Osteocyte (in vitro differentiated cells): ENCODE data around the gene SLC2A2. TPM values are rescaled to one million over a fixed set of nuclear protein-coding genes. Genes with fewer than 3 reads are reported as not detected.

Source experiments
- DNase-seq: peaks from one replicate; pipeline ENCODE4 v3.0.0; 2021; ENCODE audit warnings: mixed read lengths; ENCODE audit not compliant: unreplicated experiment; ENCODE audit errors: extremely low spot score
- H3K27ac Mint-ChIP-seq: one replicate; pipeline ENCODE4 v1.8.0; 2021; ENCODE audit warnings: mild to moderate bottlenecking, mixed read lengths; ENCODE audit not compliant: unreplicated experiment
- H3K27me3 Mint-ChIP-seq: one replicate; pipeline ENCODE4 v1.8.0; 2021; ENCODE audit warnings: mixed read lengths; ENCODE audit not compliant: unreplicated experiment
- H3K36me3 Mint-ChIP-seq: one replicate; pipeline ENCODE4 v1.8.0; 2021; ENCODE audit warnings: mixed read lengths; ENCODE audit not compliant: unreplicated experiment
- H3K4me1 Mint-ChIP-seq: one replicate; pipeline ENCODE4 v1.8.0; 2021; ENCODE audit warnings: mixed read lengths; ENCODE audit not compliant: unreplicated experiment
- H3K4me3 Mint-ChIP-seq: one replicate; pipeline ENCODE4 v1.8.0; 2021; ENCODE audit warnings: mild to moderate bottlenecking, moderate library complexity, mixed read lengths; ENCODE audit not compliant: unreplicated experiment
- H3K9me3 Mint-ChIP-seq: one replicate; pipeline ENCODE4 v1.8.0; 2021; ENCODE audit warnings: mixed read lengths; ENCODE audit not compliant: unreplicated experiment
- total RNA-seq: library from RNA; stranded (reverse); gene quantifications from 2 replicates; pipeline ENCODE4 v1.2.1, GENCODE V29; 2021
- TF ChIP-seq, protein P1 (sequence below): fragments of 200-600 bp; sonication (generic); IDR thresholded peaks from 2 replicates; pipeline ENCODE4 v1.5.0; 2021; ENCODE audit warnings: antibody characterized with exemption, mild to moderate bottlenecking, moderate library complexity

SLC2A2 gene
- total RNA-seq, 1 donor from 2014 or later, result not detected

DNA sequence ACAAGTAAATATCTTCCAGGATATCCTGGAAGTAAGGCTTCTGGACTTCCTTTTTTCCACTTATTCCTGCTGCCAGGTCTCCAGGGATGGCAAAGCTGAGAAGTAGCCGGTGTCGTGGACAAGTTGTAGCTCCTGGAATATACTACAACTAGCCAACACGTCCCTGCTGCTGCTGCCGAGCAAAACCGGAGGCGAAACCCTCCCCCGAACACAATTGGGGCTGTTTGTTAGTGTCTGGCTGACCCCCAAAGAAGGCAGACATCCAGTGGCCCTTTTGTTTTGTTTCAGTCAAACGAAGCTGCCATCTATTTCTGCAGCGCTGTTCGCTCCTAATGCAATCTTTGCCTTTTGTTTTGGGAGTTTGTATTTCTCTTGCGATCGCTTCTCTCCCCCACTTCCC lies 72.8 kb downstream of the SLC2A2 start:
- no peak for DNase-seq
- Mint-ChIP-seq H3K4me1 (no peaks in the 10 kb centered on the region), H3K27ac (no peak overlapping the region), H3K9me3 (peaks cover 5% of the 10 kb centered on the region), H3K4me3 (no peak overlapping the region), H3K27me3 (peaks cover 25% of the 10 kb centered on the region), H3K36me3 (no peaks in the 10 kb centered on the region)
- TF ChIP-seq, protein P1, sequence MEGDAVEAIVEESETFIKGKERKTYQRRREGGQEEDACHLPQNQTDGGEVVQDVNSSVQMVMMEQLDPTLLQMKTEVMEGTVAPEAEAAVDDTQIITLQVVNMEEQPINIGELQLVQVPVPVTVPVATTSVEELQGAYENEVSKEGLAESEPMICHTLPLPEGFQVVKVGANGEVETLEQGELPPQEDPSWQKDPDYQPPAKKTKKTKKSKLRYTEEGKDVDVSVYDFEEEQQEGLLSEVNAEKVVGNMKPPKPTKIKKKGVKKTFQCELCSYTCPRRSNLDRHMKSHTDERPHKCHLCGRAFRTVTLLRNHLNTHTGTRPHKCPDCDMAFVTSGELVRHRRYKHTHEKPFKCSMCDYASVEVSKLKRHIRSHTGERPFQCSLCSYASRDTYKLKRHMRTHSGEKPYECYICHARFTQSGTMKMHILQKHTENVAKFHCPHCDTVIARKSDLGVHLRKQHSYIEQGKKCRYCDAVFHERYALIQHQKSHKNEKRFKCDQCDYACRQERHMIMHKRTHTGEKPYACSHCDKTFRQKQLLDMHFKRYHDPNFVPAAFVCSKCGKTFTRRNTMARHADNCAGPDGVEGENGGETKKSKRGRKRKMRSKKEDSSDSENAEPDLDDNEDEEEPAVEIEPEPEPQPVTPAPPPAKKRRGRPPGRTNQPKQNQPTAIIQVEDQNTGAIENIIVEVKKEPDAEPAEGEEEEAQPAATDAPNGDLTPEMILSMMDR, result no peak

DNA sequence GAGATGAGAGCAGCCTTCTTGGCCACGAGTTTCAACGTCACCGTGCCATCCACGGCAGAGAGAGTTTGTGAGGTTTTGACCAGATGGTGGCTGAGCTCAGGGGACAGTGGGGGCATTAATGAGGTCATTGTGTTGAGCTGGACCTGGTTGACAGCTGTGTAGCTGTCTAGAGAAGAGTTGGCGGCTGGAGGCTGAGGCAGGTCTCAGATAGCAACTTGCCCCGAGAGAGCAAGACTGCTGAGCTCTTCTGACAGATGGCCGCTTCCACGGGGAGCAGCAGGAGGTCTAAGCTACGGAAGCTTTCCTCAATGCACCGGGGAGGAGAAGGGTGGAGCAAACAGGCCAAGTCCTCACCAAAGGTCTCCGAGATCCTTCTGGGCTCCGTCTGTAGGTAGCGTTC lies 73.3 kb downstream of the SLC2A2 start:
- Mint-ChIP-seq H3K27ac (no peak overlapping the region), H3K36me3 (no peaks in the 10 kb centered on the region), H3K27me3 (peaks cover 28% of the 10 kb centered on the region), H3K4me3 (no peak overlapping the region), H3K4me1 (no peaks in the 10 kb centered on the region), H3K9me3 (peaks cover 5% of the 10 kb centered on the region)
- TF ChIP-seq, protein P1, result no peak
- DNase-seq, result no peak

DNA sequence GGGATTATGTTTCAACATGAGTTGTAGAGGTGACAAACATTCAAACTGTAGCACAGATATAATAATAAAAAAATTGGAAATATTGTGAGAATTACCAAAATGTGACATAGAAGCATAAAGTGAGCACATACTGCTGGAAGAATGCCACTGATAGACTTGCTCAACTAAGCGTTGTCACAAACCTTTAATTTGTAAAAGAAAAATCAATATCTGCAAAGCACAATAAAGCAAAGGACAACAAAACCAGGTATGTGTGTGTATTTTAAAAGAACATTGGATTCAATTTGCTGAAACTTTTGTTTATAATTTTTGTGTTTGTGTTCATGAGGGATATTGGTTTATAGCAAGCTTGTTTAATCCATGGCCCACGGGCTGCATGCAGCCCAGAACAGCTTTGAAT lies 77.3 kb downstream of the SLC2A2 start:
- Mint-ChIP-seq H3K27ac (no peak overlapping the region), H3K36me3 (no peaks in the 10 kb centered on the region), H3K4me1 (no peaks in the 10 kb centered on the region), H3K4me3 (no peak overlapping the region), H3K9me3 (peaks cover 9% of the 10 kb centered on the region), H3K27me3 (peaks cover 46% of the 10 kb centered on the region)
- TF ChIP-seq, protein P1, result no peak
- DNase-seq, result no peak

DNA sequence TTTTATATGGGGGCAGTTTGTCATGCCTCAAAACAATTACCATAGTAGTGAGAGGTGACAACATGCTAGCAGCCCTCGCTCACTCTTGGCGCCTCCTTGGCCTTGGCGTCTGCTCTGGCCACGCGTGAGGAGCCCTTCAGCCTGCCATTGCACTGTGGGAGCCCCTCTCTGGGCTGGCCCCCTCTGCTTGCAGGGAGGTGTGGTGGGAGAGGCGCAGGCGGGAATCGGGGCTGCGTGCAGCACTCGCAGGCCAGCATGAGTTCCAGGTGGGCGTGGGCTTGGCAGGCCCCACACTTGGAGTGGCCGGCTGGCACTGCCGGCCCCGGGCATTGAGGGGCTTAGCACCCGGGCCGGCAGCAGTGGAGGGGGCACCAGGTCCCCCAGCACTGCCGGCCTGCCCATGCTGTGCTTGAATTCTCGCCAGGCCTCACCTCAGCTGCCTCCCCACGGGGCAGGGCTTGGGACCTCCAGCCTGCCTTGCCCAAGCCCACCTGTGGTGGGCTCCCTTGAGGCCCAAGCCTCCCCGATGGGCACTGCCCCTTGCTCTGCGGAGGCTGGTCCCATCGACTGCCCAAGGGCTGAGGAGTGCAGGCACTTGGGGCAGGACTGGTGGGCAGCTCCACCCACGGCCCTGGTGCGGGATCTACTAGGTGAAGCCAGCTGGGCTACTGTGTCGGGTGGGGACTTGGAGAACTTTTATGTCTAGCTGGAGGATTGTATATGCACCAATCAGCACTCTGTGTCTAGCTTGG lies 79.3 kb downstream of the SLC2A2 start:
- no peak overlapping the region for H3K27ac Mint-ChIP-seq
- peaks cover 12% of the 10 kb centered on the region for H3K9me3 Mint-ChIP-seq
- H3K36me3 Mint-ChIP-seq, result no peaks in the 10 kb centered on the region
- H3K4me3 Mint-ChIP-seq, result no peak overlapping the region
- no peak for DNase-seq
- TF ChIP-seq, protein P1, result no peak
- peaks cover 42% of the 10 kb centered on the region for H3K27me3 Mint-ChIP-seq
- no peaks in the 10 kb centered on the region for H3K4me1 Mint-ChIP-seq

Other genes with a start within 250 kb of the SLC2A2 start
- gene RPL22L1, start 156.5 kb downstream of the SLC2A2 start, total RNA-seq, result 39.4 and 43.7 TPM in 2 replicates
- 20.5 and 24.3 TPM in 2 replicates for gene EIF5A2, start 118.1 kb downstream of the SLC2A2 start, total RNA-seq